Dendritic cell treated with granulocyte-macrophage colony-stimulating factor and Interleukin-4, amounts not matched to agents 40 ng/mL and 50 ng/mL, for 4 days (primary cell): ENCODE measurements around the gene RHBDL2.
"Not testable (repeated sequence)": the region's sequence is repeated elsewhere in the genome, so short reads cannot be mapped to it uniquely, and the experiment has no call there.

Source experiments
- H3K27ac Mint-ChIP-seq: one replicate; pipeline ENCODE4 v1.8.0; 2022; ENCODE audit warnings: mild to moderate bottlenecking, mixed read lengths
- H3K27me3 Mint-ChIP-seq: one replicate; pipeline ENCODE4 v1.8.0; 2022; ENCODE audit warnings: mild to moderate bottlenecking, mixed read lengths
- H3K36me3 Mint-ChIP-seq: one replicate; pipeline ENCODE4 v1.8.0; 2022; ENCODE audit warnings: low read depth, mixed read lengths
- H3K4me1 Mint-ChIP-seq: one replicate; pipeline ENCODE4 v1.8.0; 2022; ENCODE audit warnings: low read depth, mixed read lengths
- H3K4me3 Mint-ChIP-seq: one replicate; pipeline ENCODE4 v1.8.0; 2022; ENCODE audit warnings: mild to moderate bottlenecking, moderate library complexity, mixed read lengths
- H3K9me3 Mint-ChIP-seq: one replicate; pipeline ENCODE4 v1.8.0; 2022; ENCODE audit warnings: mixed read lengths
- intact Hi-C: fragments of 100-400 bp; cut with micrococcal nuclease; formaldehyde crosslinking; loops from one replicate; pipeline ENCODE4 v1.15.0; 2022

RHBDL2 gene

GRCh38 chr1:38941527-38942019, at the start of gene RHBDL2:
RHBDL2 (minus strand) TSS chr1:38941830; CDS start chr1:38919212, 22,618 bp downstream.
- H3K27me3 Mint-ChIP-seq: peaks cover 2% of the 10 kb centered on the region
- intact Hi-C loops: no loop called here
- H3K27ac Mint-ChIP-seq: no peak within 1 kb of the TSS
- no peaks in the 10 kb centered on the region for H3K36me3 Mint-ChIP-seq
- H3K9me3 Mint-ChIP-seq: no peaks in the 10 kb centered on the region
- H3K4me3 Mint-ChIP-seq: no peak within 1 kb of the TSS
- H3K4me1 Mint-ChIP-seq: no peaks in the 10 kb centered on the region

- H3K36me3 Mint-ChIP-seq: peaks cover 45% of the 10 kb centered on the region
- no peaks in the 10 kb centered on the region for H3K27me3 Mint-ChIP-seq
- peak within 1 kb of the TSS; percentile 80 for H3K4me3 Mint-ChIP-seq
- intact Hi-C loops: loop anchor here (1.0 to 5.0 kb wide), 2 partner anchors 118 to 134 kb away; partner anchors contain the start of genes MYCBP and RRAGC
- peaks cover 36% of the 10 kb centered on the region for H3K4me1 Mint-ChIP-seq
- H3K27ac Mint-ChIP-seq: peak within 1 kb of the TSS; percentile 85
- no peaks in the 10 kb centered on the region for H3K9me3 Mint-ChIP-seq
Measured at GRCh38 chr1:38990738-38991637, 49.4 kb upstream of the RHBDL2 start, which contains the start of gene AKIRIN1. AKIRIN1 (plus strand) TSS chr1:38991276; CDS start chr1:38991381, 105 bp downstream.

- Mint-ChIP-seq H3K4me3 (no peak overlapping the region), H3K9me3 (no peaks in the 10 kb centered on the region), H3K4me1 (peaks cover 32% of the 10 kb centered on the region), H3K36me3 (peaks cover 39% of the 10 kb centered on the region), H3K27me3 (peaks cover 3% of the 10 kb centered on the region), H3K27ac (peak overlapping the region; percentile 85)
- intact Hi-C loops: loop anchor here (1.0 to 5.0 kb wide), 2 partner anchors 117 to 133 kb away; partner anchors contain the start of genes MYCBP and RRAGC
Measured at GRCh38 chr1:38990386-38990737, 48.7 kb upstream of the RHBDL2 start.

GRCh38 chr1:38989979-38990378, 48.3 kb upstream of the RHBDL2 start:
- Mint-ChIP-seq H3K36me3 (peaks cover 35% of the 10 kb centered on the region), H3K4me1 (peaks cover 28% of the 10 kb centered on the region), H3K27me3 (peaks cover 4% of the 10 kb centered on the region), H3K27ac (peak overlapping the region; percentile 85), H3K9me3 (no peaks in the 10 kb centered on the region), H3K4me3 (no peak overlapping the region)
- intact Hi-C loops: loop anchor here (1.0 to 5.0 kb wide), 2 partner anchors 117 to 133 kb away; partner anchors contain the start of genes MYCBP and RRAGC

- H3K4me1 Mint-ChIP-seq, H3K36me3 Mint-ChIP-seq, H3K9me3 Mint-ChIP-seq, H3K4me3 Mint-ChIP-seq, intact Hi-C loops, H3K27ac Mint-ChIP-seq, H3K27me3 Mint-ChIP-seq: not testable (repeated sequence)
Measured at GRCh38 chr1:38979380-38979779, 37.8 kb upstream of the RHBDL2 start.

GRCh38 chr1:38978245-38978542, 36.6 kb upstream of the RHBDL2 start:
- H3K4me1 Mint-ChIP-seq: not testable (repeated sequence)

GRCh38 chr1:38977399-38978244, 36.0 kb upstream of the RHBDL2 start:
- H3K36me3 Mint-ChIP-seq, H3K4me3 Mint-ChIP-seq, intact Hi-C loops, H3K27ac Mint-ChIP-seq, H3K4me1 Mint-ChIP-seq, H3K27me3 Mint-ChIP-seq, H3K9me3 Mint-ChIP-seq: not testable (repeated sequence)

More at GRCh38 chr1:38978245-38978542, 36.6 kb upstream of the RHBDL2 start:
- H3K36me3 Mint-ChIP-seq, H3K27ac Mint-ChIP-seq, H3K9me3 Mint-ChIP-seq, H3K4me3 Mint-ChIP-seq, intact Hi-C loops, H3K27me3 Mint-ChIP-seq: not testable (repeated sequence)

GRCh38 chr1:38973659-38974437, 32.2 kb upstream of the RHBDL2 start:
- Mint-ChIP-seq H3K36me3 (no peaks in the 10 kb centered on the region), H3K4me3 (no peak overlapping the region), H3K27ac (no peak overlapping the region), H3K27me3 (peaks cover 3% of the 10 kb centered on the region), H3K9me3 (peaks cover 9% of the 10 kb centered on the region), H3K4me1 (no peaks in the 10 kb centered on the region)
- intact Hi-C loops: no loop called here

GRCh38 chr1:38973145-38973544, 31.5 kb upstream of the RHBDL2 start:
- H3K36me3 Mint-ChIP-seq, H3K4me3 Mint-ChIP-seq, H3K9me3 Mint-ChIP-seq, H3K27ac Mint-ChIP-seq, H3K27me3 Mint-ChIP-seq, intact Hi-C loops, H3K4me1 Mint-ChIP-seq: not testable (repeated sequence)

GRCh38 chr1:38964140-38964548, 22.5 kb upstream of the RHBDL2 start:
- intact Hi-C loops: no loop called here
- peaks cover 3% of the 10 kb centered on the region for H3K27me3 Mint-ChIP-seq
- no peak overlapping the region for H3K4me3 Mint-ChIP-seq
- H3K9me3 Mint-ChIP-seq: no peaks in the 10 kb centered on the region
- H3K36me3 Mint-ChIP-seq: no peaks in the 10 kb centered on the region
- peaks cover 9% of the 10 kb centered on the region for H3K4me1 Mint-ChIP-seq
- H3K27ac Mint-ChIP-seq: no peak overlapping the region

- H3K27me3 Mint-ChIP-seq: no peaks in the 10 kb centered on the region
- no peak overlapping the region for H3K27ac Mint-ChIP-seq
- no peaks in the 10 kb centered on the region for H3K9me3 Mint-ChIP-seq
- H3K36me3 Mint-ChIP-seq: no peaks in the 10 kb centered on the region
- peaks cover 9% of the 10 kb centered on the region for H3K4me1 Mint-ChIP-seq
- intact Hi-C loops: no loop called here
- no peak overlapping the region for H3K4me3 Mint-ChIP-seq
Measured at GRCh38 chr1:38962560-38962959, 20.9 kb upstream of the RHBDL2 start.

GRCh38 chr1:38962113-38962512, 20.5 kb upstream of the RHBDL2 start:
- intact Hi-C loops: no loop called here
- Mint-ChIP-seq H3K4me1 (peaks cover 9% of the 10 kb centered on the region), H3K4me3 (no peak overlapping the region), H3K27me3 (no peaks in the 10 kb centered on the region), H3K36me3 (no peaks in the 10 kb centered on the region), H3K9me3 (no peaks in the 10 kb centered on the region), H3K27ac (no peak overlapping the region)

- Mint-ChIP-seq H3K9me3 (no peaks in the 10 kb centered on the region), H3K4me1 (peaks cover 9% of the 10 kb centered on the region), H3K36me3 (no peaks in the 10 kb centered on the region), H3K27me3 (no peaks in the 10 kb centered on the region), H3K27ac (no peak overlapping the region), H3K4me3 (no peak overlapping the region)
- intact Hi-C loops: no loop called here
Measured at GRCh38 chr1:38958967-38959366, 17.3 kb upstream of the RHBDL2 start.
